ENCODE results near the gene BTBD18. TPM values are rescaled to one million over a fixed set of nuclear protein-coding genes. Genes with fewer than 3 reads are reported as not detected.

Gene BTBD18
- total and polyA plus RNA-seq, 7 donors, result 0.03 TPM; not detected in 6

GRCh38 chr11:57741132-57742086 lies 10.2 kb downstream of the BTBD18 start, which contains the start of gene SELENOH:
Gene SELENOH, plus strand, starts transcription at chr11:57741491. Its CDS starts 105 bp downstream, at chr11:57741596.
- intact Hi-C loops (cut with DNase I), result loop anchor here (1.0 to 10.0 kb wide), 4 partner anchors 17 to 783 kb away; partner anchors contain the start of genes MED19 (in 1 of the 2) and TMX2 (in 1 of the 2)
- ATAC-seq (peak; percentile 97 to 98 (median 98)), DNase-seq (peak; percentile 96 to 98)
- no peak for TF ChIP-seq CTCF (IDR thresholded peaks at IDR 0.05)
- peaks cover 22% of the 10 kb centered on the region for H3K4me1 ChIP-seq
- H3K27ac ChIP-seq, result peak within 1 kb of the TSS; percentile 92
- WGBS, 3 donors, result 0 to 1% (median 1%) methylated on average over 72 to 75 of the region's 75 CpGs
- no peaks in the 10 kb centered on the region for H3K9me3 ChIP-seq
- H3K27me3 ChIP-seq (ENCODE audit: insufficient read depth in 3 of 3, low read length in 2 of 3), result no peaks in the 10 kb centered on the region
- H3K4me3 ChIP-seq, result peak within 1 kb of the TSS; percentile 77
- H3K36me3 ChIP-seq (ENCODE audit: insufficient read depth in 1 of 2, low read depth in 1 of 2), result peaks cover 10 to 69% of the 10 kb centered on the region in 2 donors

GRCh38 chr11:57735619-57736298 lies 15.9 kb downstream of the BTBD18 start:
- DNase-seq, result no peak
- H3K4me3 ChIP-seq, result no peak overlapping the region
- no peak for TF ChIP-seq CTCF (IDR thresholded peaks at IDR 0.05)
- H3K27ac ChIP-seq, result no peak overlapping the region
- peaks cover 4% of the 10 kb centered on the region for H3K4me1 ChIP-seq
- intact Hi-C loops (cut with DNase I), result no loop called here
- WGBS, 3 donors, result 78 to 80% (median 79%) methylated on average over 3 of the region's 3 CpGs
- H3K9me3 ChIP-seq, result no peaks in the 10 kb centered on the region
- ATAC-seq, result no peak
- peaks cover 8 to 36% of the 10 kb centered on the region in 2 donors for H3K36me3 ChIP-seq (ENCODE audit: insufficient read depth in 1 of 2, low read depth in 1 of 2)
- no peaks in the 10 kb centered on the region for H3K27me3 ChIP-seq (ENCODE audit: insufficient read depth in 3 of 3, low read length in 2 of 3)

- Histone ChIP-seq H3K36me3 (ENCODE audit: insufficient read depth in 1 of 2, low read depth in 1 of 2) (peaks cover 4 to 15% of the 10 kb centered on the region in 2 donors), H3K9me3 (no peaks in the 10 kb centered on the region), H3K27ac (no peak overlapping the region), H3K27me3 (ENCODE audit: insufficient read depth in 3 of 3, low read length in 2 of 3) (no peaks in the 10 kb centered on the region), H3K4me1 (no peaks in the 10 kb centered on the region), H3K4me3 (no peak overlapping the region)
- ATAC-seq (no peak), DNase-seq (no peak)
- WGBS, 3 donors, result 85 to 95% (median 92%) methylated on average over 1 of the region's 1 CpG
- no peak for TF ChIP-seq CTCF (IDR thresholded peaks at IDR 0.05)
- intact Hi-C loops (cut with DNase I), result no loop called here
Observed at GRCh38 chr11:57732661-57733060, 19.0 kb downstream of the BTBD18 start.

GRCh38 chr11:57729479-57729878 lies 22.1 kb downstream of the BTBD18 start:
- ATAC-seq, result no peak
- no peak overlapping the region for H3K27ac ChIP-seq
- intact Hi-C loops (cut with DNase I), result no loop called here
- no peak overlapping the region for H3K4me3 ChIP-seq
- H3K9me3 ChIP-seq, result no peaks in the 10 kb centered on the region
- peaks cover 0 to 4% of the 10 kb centered on the region in 2 donors for H3K36me3 ChIP-seq (ENCODE audit: insufficient read depth in 1 of 2, low read depth in 1 of 2)
- H3K27me3 ChIP-seq (ENCODE audit: insufficient read depth in 3 of 3, low read length in 2 of 3), result no peaks in the 10 kb centered on the region
- no peak for DNase-seq
- no peak for TF ChIP-seq CTCF (IDR thresholded peaks at IDR 0.05)
- no peaks in the 10 kb centered on the region for H3K4me1 ChIP-seq
- 93 to 96% (median 96%) methylated on average over 7 of the region's 7 CpGs for WGBS, 3 donors
